ENCODE data around the gene ZNHIT1.
"Not testable (repeated sequence)": the region's sequence is repeated elsewhere in the genome, so short reads cannot be mapped to it uniquely, and the experiment has no call there.

ZNHIT1 gene

GRCh38 chr7:101241443-101242349 is 23.7 kb downstream of the ZNHIT1 start:
- DNase-seq (ENCODE audit: low spot score): no peak

- DNase-seq (ENCODE audit: low spot score): no peak
Observed at GRCh38 chr7:101243646-101244374, 25.8 kb downstream of the ZNHIT1 start.

- DNase-seq (ENCODE audit: low spot score): peak; percentile 95
Observed at GRCh38 chr7:101244375-101245146, 26.6 kb downstream of the ZNHIT1 start, which contains the start of gene FIS1. FIS1 (minus strand) TSS chr7:101245081; CDS start chr7:101245004, 77 bp downstream.

- no peak for DNase-seq (ENCODE audit: low spot score)
Observed at GRCh38 chr7:101245147-101245668, 27.2 kb downstream of the ZNHIT1 start.

- no peak for DNase-seq (ENCODE audit: low spot score)
Observed at GRCh38 chr7:101248276-101248675, 30.3 kb downstream of the ZNHIT1 start.

- no peak for DNase-seq (ENCODE audit: low spot score)
Observed at GRCh38 chr7:101250324-101250723, 32.4 kb downstream of the ZNHIT1 start.

GRCh38 chr7:101251871-101252659 is 34.1 kb downstream of the ZNHIT1 start:
- DNase-seq (ENCODE audit: low spot score): peak; percentile 98

GRCh38 chr7:101253199-101253598 is 35.2 kb downstream of the ZNHIT1 start:
- DNase-seq (ENCODE audit: low spot score): not testable (repeated sequence)

GRCh38 chr7:101255796-101256195 is 37.8 kb downstream of the ZNHIT1 start:
- no peak for DNase-seq (ENCODE audit: low spot score)

GRCh38 chr7:101258243-101258731 is 40.3 kb downstream of the ZNHIT1 start:
- DNase-seq (ENCODE audit: low spot score): no peak

- not testable (repeated sequence) for DNase-seq (ENCODE audit: low spot score)
Observed at GRCh38 chr7:101264102-101264706, 46.2 kb downstream of the ZNHIT1 start.

- DNase-seq (ENCODE audit: low spot score): no peak
Observed at GRCh38 chr7:101265622-101266516, 47.9 kb downstream of the ZNHIT1 start.

GRCh38 chr7:101269664-101270063 is 51.7 kb downstream of the ZNHIT1 start:
- DNase-seq (ENCODE audit: low spot score): no peak

- no peak for DNase-seq (ENCODE audit: low spot score)
Observed at GRCh38 chr7:101271021-101271420, 53.1 kb downstream of the ZNHIT1 start.

GRCh38 chr7:101273206-101273605 is 55.2 kb downstream of the ZNHIT1 start:
- no peak for DNase-seq (ENCODE audit: low spot score)
